Activated T-cell treated with anti-CD3 and anti-CD28 coated beads for 4 hours (primary cell): ENCODE results near the gene PRPF6.
"Not testable (repeated sequence)": the region's sequence is repeated elsewhere in the genome, so short reads cannot be mapped to it uniquely, and the experiment has no call there.

Source experiments
- DNase-seq: peaks from one replicate; pipeline ENCODE4 v3.0.0-alpha.2; 2020

PRPF6 gene

GRCh38 chr20:63976980-63977738 is 3.8 kb upstream of the PRPF6 start:
- DNase-seq, result no peak

- DNase-seq, result no peak
Observed at GRCh38 chr20:63977739-63978276, 3.1 kb upstream of the PRPF6 start.

GRCh38 chr20:63978319-63979228 is 2.4 kb upstream of the PRPF6 start:
- no peak for DNase-seq

GRCh38 chr20:63979229-63979556 is 1.7 kb upstream of the PRPF6 start:
- DNase-seq, result no peak

GRCh38 chr20:63979557-63980316 is 1.2 kb upstream of the PRPF6 start, which contains the start of gene SAMD10:
Gene SAMD10, minus strand, starts transcription at chr20:63979642. Its CDS starts 175 bp downstream, at chr20:63979467.
- peak; percentile 79 for DNase-seq

GRCh38 chr20:63980317-63980805 is 571 bp upstream of the PRPF6 start:
- no peak for DNase-seq

GRCh38 chr20:63982937-63983336 is 2.0 kb downstream of the PRPF6 start:
- no peak for DNase-seq

GRCh38 chr20:64000906-64001305 is 20.0 kb downstream of the PRPF6 start:
- no peak for DNase-seq

GRCh38 chr20:64001607-64002011 is 20.7 kb downstream of the PRPF6 start:
- DNase-seq, result no peak

- no peak for DNase-seq
Observed at GRCh38 chr20:64003960-64004725, 23.2 kb downstream of the PRPF6 start.

GRCh38 chr20:64005394-64005793 is 24.5 kb downstream of the PRPF6 start:
- no peak for DNase-seq

- DNase-seq, result no peak
Observed at GRCh38 chr20:64006490-64006889, 25.6 kb downstream of the PRPF6 start.

GRCh38 chr20:64006902-64007301 is 26.0 kb downstream of the PRPF6 start:
- DNase-seq, result no peak

- no peak for DNase-seq
Observed at GRCh38 chr20:64009811-64010387, 29.0 kb downstream of the PRPF6 start.

- DNase-seq, result no peak
Observed at GRCh38 chr20:64010711-64011237, 29.8 kb downstream of the PRPF6 start.

- DNase-seq, result no peak
Observed at GRCh38 chr20:64011366-64011779, 30.4 kb downstream of the PRPF6 start.

- not testable (repeated sequence) for DNase-seq
Observed at GRCh38 chr20:64012385-64013154, 31.6 kb downstream of the PRPF6 start.

GRCh38 chr20:64015635-64016034 is 34.7 kb downstream of the PRPF6 start:
- DNase-seq, result no peak

GRCh38 chr20:64021124-64021975 is 40.4 kb downstream of the PRPF6 start:
- DNase-seq, result no peak
